NT2/D1 (cell line): ENCODE results near the gene ALOXE3.

Experiments
- YY1 ChIP-seq: IDR thresholded peaks from 2 replicates; pipeline ENCODE4 v1.6.1; 2011; ENCODE audit not compliant: insufficient read length, insufficient read depth
- ZNF274 ChIP-seq: IDR thresholded peaks from 2 replicates; pipeline ENCODE4 v1.6.1; 2011; ENCODE audit warnings: mild to moderate bottlenecking, low read depth, low read length

DNA sequence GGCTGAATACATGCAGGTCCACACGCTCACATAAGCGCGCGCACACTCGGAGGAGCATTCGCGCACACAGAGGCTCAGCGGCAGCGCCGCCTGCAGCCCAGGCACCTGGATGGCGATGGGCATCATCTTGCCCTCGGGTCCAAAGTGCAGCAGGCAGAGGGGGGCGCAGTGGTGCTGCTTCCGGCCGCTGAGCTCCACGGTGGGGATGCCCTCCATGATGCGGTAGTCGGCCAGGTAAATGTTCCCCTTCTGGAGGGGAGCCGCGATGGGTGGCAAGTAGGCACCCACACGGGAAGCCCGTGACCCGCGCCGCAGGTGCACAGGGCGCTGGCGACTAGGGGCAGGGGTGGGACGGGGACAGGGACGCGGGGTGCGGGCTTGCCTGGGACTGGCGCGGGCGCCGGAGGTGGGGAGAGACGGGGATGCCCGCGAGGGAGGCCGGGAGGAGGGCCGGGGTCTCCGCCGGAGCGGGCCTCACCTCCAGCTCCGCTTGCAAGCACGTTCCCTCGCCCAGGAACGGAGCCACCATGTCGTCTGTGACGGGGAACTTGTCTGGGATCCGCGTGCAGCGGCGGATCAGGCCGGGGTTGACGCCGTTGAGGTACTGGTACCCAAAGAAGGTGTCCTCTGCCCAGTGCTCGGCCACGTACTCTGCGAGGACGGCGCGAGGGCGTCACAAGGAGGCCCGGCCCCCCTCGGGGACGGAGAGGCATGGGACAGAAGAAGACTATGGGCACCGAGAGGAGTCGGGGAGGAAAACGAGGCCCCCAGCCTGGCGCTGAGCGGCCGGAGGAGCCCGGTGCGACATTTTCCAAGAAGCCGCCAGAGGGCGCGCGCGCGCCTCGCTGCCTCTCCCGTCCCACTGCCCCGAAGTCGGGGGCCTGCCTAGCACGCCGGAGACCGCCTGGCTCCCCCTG lies 38.8 kb downstream of the ALOXE3 start:
- no peak for TF ChIP-seq YY1
- no peak for TF ChIP-seq ZNF274
